ENCODE measurements around the gene C1orf35. TPM values are rescaled to one million over a fixed set of nuclear protein-coding genes. Genes with fewer than 3 reads are reported as not detected.
A peak's percentile ranks its signal among the peaks of the same experiment; 100 is the strongest.

The C1orf35 gene
- total and polyA plus RNA-seq, 9 of the 15 experiments (the other 6 are each of a cell fraction or from before 2014, with no cell fraction given), result 3.2 to 48.7 (median 12.5) TPM

DNA sequence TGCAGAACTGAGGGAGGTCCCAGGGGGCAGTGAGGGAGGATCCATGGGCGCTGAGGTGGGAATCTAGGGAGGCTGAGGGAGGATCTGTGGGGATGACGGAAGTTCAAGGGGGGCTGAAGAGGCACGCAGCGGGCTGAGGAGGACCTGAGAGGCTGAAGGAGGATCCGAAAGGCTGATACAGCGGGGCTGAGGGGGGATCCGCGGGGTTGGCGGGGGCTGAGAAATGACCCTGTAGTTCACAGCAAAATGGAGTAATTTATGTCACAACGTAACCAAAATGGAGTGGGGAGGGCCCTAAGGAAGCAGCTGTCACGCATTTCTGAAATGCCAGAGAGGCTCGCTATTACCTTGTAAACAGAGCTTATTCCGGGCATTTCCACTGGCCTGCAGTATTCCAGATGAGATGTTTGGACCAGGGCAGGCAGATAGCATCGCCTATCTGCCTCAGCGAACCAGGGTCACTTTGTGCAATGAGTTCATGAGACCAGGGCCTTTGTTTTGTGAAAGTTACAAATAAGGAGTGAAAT lies 6.9 kb upstream of the C1orf35 start (continued):
- TF ChIP-seq, protein P1, sequence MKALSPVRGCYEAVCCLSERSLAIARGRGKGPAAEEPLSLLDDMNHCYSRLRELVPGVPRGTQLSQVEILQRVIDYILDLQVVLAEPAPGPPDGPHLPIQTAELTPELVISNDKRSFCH (CRISPR knock-in tag; IDR thresholded peaks at IDR 0.05), result no peak
- TF ChIP-seq, protein P1 (tag; IDR thresholded peaks at IDR 0.05), result peak; percentile 33; the same call in 1 of the 2 replicates
- no peak for TF ChIP-seq GTF2E2 (tag; IDR thresholded peaks at IDR 0.05)
- no peak for TF ChIP-seq ASH1L (IDR thresholded peaks at IDR 0.05; ENCODE audit: borderline replicate concordance, low read depth, partially characterized antibody)
- TF ChIP-seq, protein P2, sequence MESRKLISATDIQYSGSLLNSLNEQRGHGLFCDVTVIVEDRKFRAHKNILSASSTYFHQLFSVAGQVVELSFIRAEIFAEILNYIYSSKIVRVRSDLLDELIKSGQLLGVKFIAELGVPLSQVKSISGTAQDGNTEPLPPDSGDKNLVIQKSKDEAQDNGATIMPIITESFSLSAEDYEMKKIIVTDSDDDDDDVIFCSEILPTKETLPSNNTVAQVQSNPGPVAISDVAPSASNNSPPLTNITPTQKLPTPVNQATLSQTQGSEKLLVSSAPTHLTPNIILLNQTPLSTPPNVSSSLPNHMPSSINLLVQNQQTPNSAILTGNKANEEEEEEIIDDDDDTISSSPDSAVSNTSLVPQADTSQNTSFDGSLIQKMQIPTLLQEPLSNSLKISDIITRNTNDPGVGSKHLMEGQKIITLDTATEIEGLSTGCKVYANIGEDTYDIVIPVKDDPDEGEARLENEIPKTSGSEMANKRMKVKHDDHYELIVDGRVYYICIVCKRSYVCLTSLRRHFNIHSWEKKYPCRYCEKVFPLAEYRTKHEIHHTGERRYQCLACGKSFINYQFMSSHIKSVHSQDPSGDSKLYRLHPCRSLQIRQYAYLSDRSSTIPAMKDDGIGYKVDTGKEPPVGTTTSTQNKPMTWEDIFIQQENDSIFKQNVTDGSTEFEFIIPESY (CRISPR knock-in tag; IDR thresholded peaks at IDR 0.05), result no peak
- no peak for TF ChIP-seq POLR2H (tag; IDR thresholded peaks at IDR 0.05; ENCODE audit: low read depth)
- no peak for TF ChIP-seq RBM22 (IDR thresholded peaks at IDR 0.05; ENCODE audit: low read depth, low read length, poor library complexity, severe bottlenecking)
- no peak for TF ChIP-seq NR2C1 (IDR thresholded peaks at IDR 0.05)
- TF ChIP-seq NR2C1 (tag; IDR thresholded peaks at IDR 0.05), result peak; percentile 61; the same call in 1 of the 2 replicates
- no peak for TF ChIP-seq U2AF2 (optimal IDR thresholded peaks at IDR 0.05; ENCODE audit: low read depth, low read length)
- TF ChIP-seq TCF3 (CRISPR knock-in tag; IDR thresholded peaks at IDR 0.05), result no peak
- no peak for TF ChIP-seq ZNF75A (CRISPR knock-in tag; IDR thresholded peaks at IDR 0.05)
- no peak for TF ChIP-seq ZFX (CRISPR knock-in tag; IDR thresholded peaks at IDR 0.05)
- no peak for TF ChIP-seq FOXP1 (CRISPR knock-in tag; IDR thresholded peaks at IDR 0.05)
- TF ChIP-seq MCM3 (IDR thresholded peaks at IDR 0.05), result no peak
- TF ChIP-seq SP2 (IDR thresholded peaks at IDR 0.05; ENCODE audit: extremely low read depth, low read depth, low read length, poor library complexity, severe bottlenecking), result no peak
- no peak for TF ChIP-seq FOSL1 (tag; conservative IDR thresholded peaks at IDR 0.05)
- TF ChIP-seq PTBP1 (IDR thresholded peaks at IDR 0.05; ENCODE audit: low read depth, low read length), result no peak
- no peak for TF ChIP-seq CXXC5 (CRISPR knock-in tag; IDR thresholded peaks at IDR 0.05)
- TF ChIP-seq SNIP1 (IDR thresholded peaks at IDR 0.05; ENCODE audit: low read depth), result no peak
- TF ChIP-seq WHSC1 (IDR thresholded peaks at IDR 0.05; ENCODE audit: low read length), result no peak
- no peak for TF ChIP-seq SREBF1 (IDR thresholded peaks at IDR 0.05; ENCODE audit: borderline replicate concordance, low read depth, low read length)
- no peak for TF ChIP-seq MYC (IDR thresholded peaks at IDR 0.05; ENCODE audit: low read depth, low read length)
- no peak for TF ChIP-seq MYC (CRISPR knock-in tag; IDR thresholded peaks at IDR 0.05; ENCODE audit: borderline replicate concordance, low read depth)
- no peak for TF ChIP-seq FOXA1 (IDR thresholded peaks at IDR 0.05; ENCODE audit: borderline replicate concordance)
- TF ChIP-seq FOXK1 (CRISPR knock-in tag; IDR thresholded peaks at IDR 0.05; ENCODE audit: borderline replicate concordance), result 0 out of 2 replicates have a peak, but pooled peaks have one; percentile 33
- no peak for TF ChIP-seq HNRNPH1 (optimal IDR thresholded peaks at IDR 0.05; ENCODE audit: low read depth, low read length)
- TF ChIP-seq FOXA3 (CRISPR knock-in tag; conservative IDR thresholded peaks at IDR 0.05 in 1 of 2, IDR thresholded peaks at IDR 0.05 in 1 of 2), result no peak
- TF ChIP-seq POLR3A (IDR thresholded peaks at IDR 0.05; ENCODE audit: borderline replicate concordance, extremely low read depth, insufficient read depth, insufficient read length), result no peak
- TF ChIP-seq CEBPB (tag; IDR thresholded peaks at IDR 0.05), result no peak
- no peak for TF ChIP-seq MCM5 (IDR thresholded peaks at IDR 0.05; ENCODE audit: low read depth)
